HepG2 (cell line): ENCODE data around the gene RSPRY1. TPM values are rescaled to one million over a fixed set of nuclear protein-coding genes. Genes with fewer than 3 reads are reported as not detected.

ENCODE experiments used
- ATAC-seq: fragments of 200-7000 bp; cut with Tn5 transposase; 3 replicates; pipeline ENCODE4 v1.9.1; 2020; ENCODE audit warnings: mild to moderate bottlenecking, moderate library complexity
- BruUV-seq: library from RNA; stranded (reverse); fragments of 400-500 nt; replicated peaks from 2 replicates; lab custom pipeline; 2021; lab: Mats Ljungman, UMichigan
- CTCF ChIA-PET: fragments of 300-600 bp; formaldehyde crosslinking; extraction: SDS; loops from one replicate; lab custom pipeline; 2021; ENCODE audit warnings: low total read pairs, inconsistent platforms, low intra/inter-chr PET ratio; lab: Yijun Ruan, JAX
- POLR2A ChIA-PET: fragments of 350-600 bp; sonication (Branson Sonifier 250); formaldehyde crosslinking; loops from one replicate; lab custom pipeline; 2020; ENCODE audit warnings: antibody characterized with exemption, inconsistent platforms; lab: Yijun Ruan, JAX
- DNase-seq: peaks from one replicate; pipeline ENCODE4 v3.0.0-alpha.2; 2015; ENCODE audit warnings: low spot score
- FAIRE-seq: peaks from 3 replicates; lab custom pipeline; 2011; peaks lifted over from hg19 to GRCh38; lab: Jason Lieb, UNC
- H2AFZ ChIP-seq: one replicate; pipeline ENCODE4 v1.6.1; 2011; ENCODE audit warnings: low read length, inconsistent platforms
- H3K27ac ChIP-seq: fragments of 300-600 bp; 3 replicates; pipeline ENCODE4 v1.8.0; 2011; ENCODE audit warnings: mixed run types, mild to moderate bottlenecking, mixed read lengths, low read length, inconsistent platforms; ENCODE audit not compliant: insufficient read depth; ENCODE audit errors: extremely low read length
- H3K27me3 ChIP-seq, 2 experiments: fragments of 200-600 bp in 1 of 2; 2 replicates in 1 of 2; 3 replicates in 1 of 2; pipeline versions ENCODE4 v1.6.0 to v1.8.0; 2011; ENCODE audit warnings: low read length in 2 of 2, mild to moderate bottlenecking in 2 of 2, moderate library complexity in 2 of 2, inconsistent platforms in 1 of 2; ENCODE audit not compliant: insufficient read depth in 2 of 2, control insufficient read depth in 1 of 2
- H3K36me3 ChIP-seq, 2 experiments: fragments of 200-600 bp in 1 of 2; replicated peaks in 1 of 2; 2 replicates in 1 of 2; 3 replicates in 1 of 2; pipeline versions ENCODE4 v1.5.1 to v1.8.0; 2011; ENCODE audit warnings: low read length in 2 of 2, inconsistent platforms in 1 of 2; ENCODE audit not compliant: insufficient read depth in 2 of 2, control insufficient read depth in 1 of 2
- H3K4me1 ChIP-seq: 2 replicates; pipeline ENCODE4 v1.5.1; 2012; ENCODE audit warnings: low read length, inconsistent platforms; ENCODE audit not compliant: insufficient read depth
- H3K4me2 ChIP-seq: 2 replicates; pipeline ENCODE4 v1.6.0; 2011; ENCODE audit warnings: low read depth, low read length, inconsistent platforms
- H3K4me3 ChIP-seq, 3 experiments: fragments of 200-600 bp in 1 of 3; sonication (generic), shearing (Covaris generic) in 1 of 3; replicated peaks in 1 of 3; 2 replicates each; pipeline ENCODE4 v1.5.1; 2011 to 2016; ENCODE audit warnings: low read length in 3 of 3, inconsistent platforms in 2 of 3, low read depth in 2 of 3, mild to moderate bottlenecking in 2 of 3, control low read depth in 1 of 3, mixed read lengths in 1 of 3; ENCODE audit not compliant: insufficient read depth in 1 of 3
- H3K79me2 ChIP-seq: one replicate; pipeline ENCODE4 v1.6.1; 2011; ENCODE audit warnings: low read length, inconsistent platforms; ENCODE audit not compliant: insufficient read depth
- H3K9ac ChIP-seq: 2 replicates; pipeline ENCODE4 v1.6.0; 2011; ENCODE audit warnings: mild to moderate bottlenecking, low read depth, low read length, inconsistent platforms; ENCODE audit not compliant: insufficient read depth
- H3K9me3 ChIP-seq: 2 replicates; pipeline ENCODE4 v1.5.1; 2012; ENCODE audit warnings: mild to moderate bottlenecking, low read length
- H4K20me1 ChIP-seq: 2 replicates; pipeline ENCODE4 v1.6.0; 2011; ENCODE audit warnings: inconsistent platforms, mild to moderate bottlenecking, low read length, moderate library complexity; ENCODE audit not compliant: insufficient read depth
- CCAR2 ChIP-seq: fragments of 200-400 bp; formaldehyde crosslinking; optimal IDR thresholded peaks from 2 replicates; pipeline ENCODE3; 2018; ENCODE audit warnings: low read depth, mild to moderate bottlenecking, low read length, moderate library complexity
- KLF16 ChIP-seq, 2 experiments: sonication (generic) in 1 of 2; formaldehyde crosslinking in 1 of 2; IDR thresholded peaks; 2 replicates each; pipeline versions ENCODE4 v1.6.1 to v1.8.0; 2016 to 2023; ENCODE audit warnings: missing genetic modification reagents in 2 of 2, missing compliant biosample characterization in 1 of 2
- MTF2 ChIP-seq: sonication (generic); formaldehyde crosslinking; IDR thresholded peaks from 2 replicates; pipeline ENCODE4 v1.5.0; 2020; ENCODE audit warnings: missing genetic modification reagents, borderline replicate concordance
- POLR2AphosphoS5 ChIP-seq: IDR thresholded peaks from 2 replicates; pipeline ENCODE4 v1.6.1; 2012; ENCODE audit warnings: low read depth, low read length
- THYN1 ChIP-seq: sonication (generic); formaldehyde crosslinking; IDR thresholded peaks from 2 replicates; pipeline ENCODE4 v1.8.1; 2023; ENCODE audit warnings: low read depth, mild to moderate bottlenecking, moderate library complexity, missing genetic modification reagents, borderline replicate concordance
- ZFP1 ChIP-seq: IDR thresholded peaks from 2 replicates; pipeline ENCODE4 v1.6.1; 2016
- ZNF430 ChIP-seq: sonication (generic); formaldehyde crosslinking; IDR thresholded peaks from 2 replicates; pipeline ENCODE4 v1.9.0; 2021; ENCODE audit warnings: mild to moderate bottlenecking, missing genetic modification reagents
- ZNF510 ChIP-seq: sonication (generic); formaldehyde crosslinking; IDR thresholded peaks from 2 replicates; pipeline ENCODE4 v1.4.0; 2020; ENCODE audit warnings: low read depth, mild to moderate bottlenecking, missing genetic modification reagents
- ZNF644 ChIP-seq: IDR thresholded peaks from 2 replicates; pipeline ENCODE4 v1.6.1; 2016; ENCODE audit warnings: low read depth
- WGBS: methylation state at CpG from one replicate; pipeline ENCODE4 v1.1.6; 2017; ENCODE audit warnings: low lambda C conversion rate; 5-methylcytosine and 5-hydroxymethylcytosine counted together
- in situ Hi-C: cut with HindIII; loops from 2 replicates; pipeline ENCODE4 v1.10.0; 2017; ENCODE audit warnings: low pct_unique_long_range_greater_than_20kb; ENCODE audit not compliant: extremely low pct_ligation_motif_present
- intact Hi-C: fragments of 100-400 bp; cut with micrococcal nuclease; formaldehyde crosslinking; loops from one replicate; pipeline ENCODE4 v1.10.0; 2022; ENCODE audit not compliant: unreplicated experiment
- polyA plus RNA-seq, 8 experiments: library from polyadenylated mRNA; depleted of rRNA in 3 of 8; stranded (reverse) in 7 of 8; unstranded in 1 of 8; fragments of >200 nt; fragmentation: Illumina TruSeq in 4 of 8; extraction: Trizol in 4 of 8; gene quantifications; 2 replicates each; pipeline versions ENCODE4 v1.2.1 to v1.2.3, GENCODE V29; 2011 to 2016; ENCODE audit warnings: low read depth in 4 of 8, missing spikeins in 1 of 8, mixed read lengths in 1 of 8; ENCODE audit not compliant: insufficient read depth in 1 of 8
- total RNA-seq, 5 experiments: library from RNA; depleted of rRNA; stranded (reverse); fragments of >200 nt; fragmentation: Illumina TruSeq; extraction: Trizol; gene quantifications; 2 replicates each; pipeline ENCODE4 v1.2.3, GENCODE V29; 2016; ENCODE audit warnings: low read depth in 1 of 5
- TF ChIP-seq, protein P1 (sequence below): sonication (generic); formaldehyde crosslinking; IDR thresholded peaks from 2 replicates; pipeline ENCODE4 v1.4.0; 2020; ENCODE audit warnings: missing genetic modification reagents, borderline replicate concordance
- TF ChIP-seq, protein P2 (sequence below): sonication (generic); formaldehyde crosslinking; IDR thresholded peaks from 2 replicates; pipeline ENCODE4 v1.4.0; 2020; ENCODE audit warnings: missing genetic modification reagents, borderline replicate concordance
- TF ChIP-seq, protein P3 (sequence below): sonication (generic); formaldehyde crosslinking; conservative IDR thresholded peaks from 2 replicates; pipeline ENCODE4 v1.4.0; 2020; ENCODE audit warnings: missing genetic modification reagents

RSPRY1 gene
- total and polyA plus RNA-seq, 2 of the 13 experiments (the other 11 are each of a cell fraction or from before 2014, with no cell fraction given): 53.4 to 61.0 TPM

DNA sequence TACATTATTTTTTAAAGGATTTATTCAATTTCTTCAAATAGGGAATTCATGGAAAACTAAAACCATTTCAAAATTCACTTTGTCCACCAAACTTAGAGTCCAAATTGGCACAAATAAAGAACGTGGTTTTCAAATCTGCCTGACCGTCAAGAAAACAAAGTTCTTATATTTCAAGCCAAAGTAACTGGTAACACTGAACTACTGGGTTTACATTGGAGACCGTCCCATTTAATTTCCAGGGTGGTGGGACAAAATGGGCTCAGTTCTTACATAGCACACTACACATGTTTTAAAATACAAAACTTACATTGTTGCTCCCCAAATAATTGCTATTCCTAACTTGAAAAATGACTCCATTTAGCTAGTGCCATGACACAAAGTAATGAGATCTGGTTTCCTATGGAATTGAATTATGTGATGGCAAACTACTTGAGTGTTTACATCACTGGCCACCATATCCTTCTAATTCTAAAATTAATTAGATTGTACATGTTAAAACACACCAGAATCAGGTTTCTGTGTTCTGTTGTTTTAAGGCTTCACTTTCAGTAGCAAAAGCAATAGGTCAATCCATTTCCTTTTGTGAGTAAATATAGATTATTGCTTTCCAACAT lies 6.8 kb upstream of the RSPRY1 start (continued):
- TF ChIP-seq, protein P1, sequence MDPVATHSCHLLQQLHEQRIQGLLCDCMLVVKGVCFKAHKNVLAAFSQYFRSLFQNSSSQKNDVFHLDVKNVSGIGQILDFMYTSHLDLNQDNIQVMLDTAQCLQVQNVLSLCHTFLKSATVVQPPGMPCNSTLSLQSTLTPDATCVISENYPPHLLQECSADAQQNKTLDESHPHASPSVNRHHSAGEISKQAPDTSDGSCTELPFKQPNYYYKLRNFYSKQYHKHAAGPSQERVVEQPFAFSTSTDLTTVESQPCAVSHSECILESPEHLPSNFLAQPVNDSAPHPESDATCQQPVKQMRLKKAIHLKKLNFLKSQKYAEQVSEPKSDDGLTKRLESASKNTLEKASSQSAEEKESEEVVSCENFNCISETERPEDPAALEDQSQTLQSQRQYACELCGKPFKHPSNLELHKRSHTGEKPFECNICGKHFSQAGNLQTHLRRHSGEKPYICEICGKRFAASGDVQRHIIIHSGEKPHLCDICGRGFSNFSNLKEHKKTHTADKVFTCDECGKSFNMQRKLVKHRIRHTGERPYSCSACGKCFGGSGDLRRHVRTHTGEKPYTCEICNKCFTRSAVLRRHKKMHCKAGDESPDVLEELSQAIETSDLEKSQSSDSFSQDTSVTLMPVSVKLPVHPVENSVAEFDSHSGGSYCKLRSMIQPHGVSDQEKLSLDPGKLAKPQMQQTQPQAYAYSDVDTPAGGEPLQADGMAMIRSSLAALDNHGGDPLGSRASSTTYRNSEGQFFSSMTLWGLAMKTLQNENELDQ (CRISPR knock-in tag): no peak
- TF ChIP-seq ZNF644 (CRISPR knock-in tag) (no peak), POLR2AphosphoS5 (no peak)

DNA sequence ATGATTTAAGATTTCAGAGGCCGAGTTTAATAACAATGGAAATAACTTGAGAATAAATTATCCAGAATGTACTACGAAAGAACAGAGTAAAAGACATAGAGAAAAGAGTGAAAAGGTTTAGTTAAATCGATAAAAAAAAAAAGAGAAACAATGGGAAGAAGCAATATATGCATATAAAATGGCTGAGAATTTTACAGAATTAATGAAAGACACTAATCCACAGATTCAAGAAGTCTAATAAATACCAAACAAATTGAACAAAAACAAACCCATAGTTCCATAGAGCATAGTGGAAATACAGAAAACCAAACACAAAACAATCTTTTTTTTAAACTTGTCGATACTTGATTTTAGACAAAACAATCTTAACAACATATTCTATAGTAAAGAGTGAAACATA lies 2.0 kb upstream of the RSPRY1 start:
- POLR2A ChIA-PET: interaction anchor here (2.1 kb wide), 2 partner anchors 9 to 33 kb away, joined by 10 to 12 read pairs; no protein-coding TSS in a partner anchor
- FAIRE-seq: no peak
- intact Hi-C loops: no loop called here
- TF ChIP-seq, protein P2, sequence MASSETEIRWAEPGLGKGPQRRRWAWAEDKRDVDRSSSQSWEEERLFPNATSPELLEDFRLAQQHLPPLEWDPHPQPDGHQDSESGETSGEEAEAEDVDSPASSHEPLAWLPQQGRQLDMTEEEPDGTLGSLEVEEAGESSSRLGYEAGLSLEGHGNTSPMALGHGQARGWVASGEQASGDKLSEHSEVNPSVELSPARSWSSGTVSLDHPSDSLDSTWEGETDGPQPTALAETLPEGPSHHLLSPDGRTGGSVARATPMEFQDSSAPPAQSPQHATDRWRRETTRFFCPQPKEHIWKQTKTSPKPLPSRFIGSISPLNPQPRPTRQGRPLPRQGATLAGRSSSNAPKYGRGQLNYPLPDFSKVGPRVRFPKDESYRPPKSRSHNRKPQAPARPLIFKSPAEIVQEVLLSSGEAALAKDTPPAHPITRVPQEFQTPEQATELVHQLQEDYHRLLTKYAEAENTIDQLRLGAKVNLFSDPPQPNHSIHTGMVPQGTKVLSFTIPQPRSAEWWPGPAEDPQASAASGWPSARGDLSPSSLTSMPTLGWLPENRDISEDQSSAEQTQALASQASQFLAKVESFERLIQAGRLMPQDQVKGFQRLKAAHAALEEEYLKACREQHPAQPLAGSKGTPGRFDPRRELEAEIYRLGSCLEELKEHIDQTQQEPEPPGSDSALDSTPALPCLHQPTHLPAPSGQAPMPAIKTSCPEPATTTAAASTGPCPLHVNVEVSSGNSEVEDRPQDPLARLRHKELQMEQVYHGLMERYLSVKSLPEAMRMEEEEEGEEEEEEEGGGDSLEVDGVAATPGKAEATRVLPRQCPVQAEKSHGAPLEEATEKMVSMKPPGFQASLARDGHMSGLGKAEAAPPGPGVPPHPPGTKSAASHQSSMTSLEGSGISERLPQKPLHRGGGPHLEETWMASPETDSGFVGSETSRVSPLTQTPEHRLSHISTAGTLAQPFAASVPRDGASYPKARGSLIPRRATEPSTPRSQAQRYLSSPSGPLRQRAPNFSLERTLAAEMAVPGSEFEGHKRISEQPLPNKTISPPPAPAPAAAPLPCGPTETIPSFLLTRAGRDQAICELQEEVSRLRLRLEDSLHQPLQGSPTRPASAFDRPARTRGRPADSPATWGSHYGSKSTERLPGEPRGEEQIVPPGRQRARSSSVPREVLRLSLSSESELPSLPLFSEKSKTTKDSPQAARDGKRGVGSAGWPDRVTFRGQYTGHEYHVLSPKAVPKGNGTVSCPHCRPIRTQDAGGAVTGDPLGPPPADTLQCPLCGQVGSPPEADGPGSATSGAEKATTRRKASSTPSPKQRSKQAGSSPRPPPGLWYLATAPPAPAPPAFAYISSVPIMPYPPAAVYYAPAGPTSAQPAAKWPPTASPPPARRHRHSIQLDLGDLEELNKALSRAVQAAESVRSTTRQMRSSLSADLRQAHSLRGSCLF (CRISPR knock-in tag): no peak
- no peak for TF ChIP-seq MTF2 (CRISPR knock-in tag)
- TF ChIP-seq CCAR2: no peak
- TF ChIP-seq KLF16 (CRISPR knock-in tag; IDR thresholded peaks at IDR 0.05): no peak
- no peak for TF ChIP-seq ZNF510
- TF ChIP-seq ZFP1 (CRISPR knock-in tag): no peak
- TF ChIP-seq THYN1 (CRISPR knock-in tag): no peak
- no peak for TF ChIP-seq ZNF430 (CRISPR knock-in tag)
- TF ChIP-seq, protein P3, sequence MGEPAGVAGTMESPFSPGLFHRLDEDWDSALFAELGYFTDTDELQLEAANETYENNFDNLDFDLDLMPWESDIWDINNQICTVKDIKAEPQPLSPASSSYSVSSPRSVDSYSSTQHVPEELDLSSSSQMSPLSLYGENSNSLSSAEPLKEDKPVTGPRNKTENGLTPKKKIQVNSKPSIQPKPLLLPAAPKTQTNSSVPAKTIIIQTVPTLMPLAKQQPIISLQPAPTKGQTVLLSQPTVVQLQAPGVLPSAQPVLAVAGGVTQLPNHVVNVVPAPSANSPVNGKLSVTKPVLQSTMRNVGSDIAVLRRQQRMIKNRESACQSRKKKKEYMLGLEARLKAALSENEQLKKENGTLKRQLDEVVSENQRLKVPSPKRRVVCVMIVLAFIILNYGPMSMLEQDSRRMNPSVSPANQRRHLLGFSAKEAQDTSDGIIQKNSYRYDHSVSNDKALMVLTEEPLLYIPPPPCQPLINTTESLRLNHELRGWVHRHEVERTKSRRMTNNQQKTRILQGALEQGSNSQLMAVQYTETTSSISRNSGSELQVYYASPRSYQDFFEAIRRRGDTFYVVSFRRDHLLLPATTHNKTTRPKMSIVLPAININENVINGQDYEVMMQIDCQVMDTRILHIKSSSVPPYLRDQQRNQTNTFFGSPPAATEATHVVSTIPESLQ: no peak

More for the DNA sequence above, 2.0 kb upstream of the RSPRY1 start:
- Histone ChIP-seq H3K9me3 (no peaks in the 10 kb centered on the region), H4K20me1 (no peaks in the 10 kb centered on the region), H3K36me3 (no peaks in the 10 kb centered on the region), H3K4me2 (peak overlapping the region; percentile 89), H3K27ac (no peak overlapping the region), H3K4me1 (peaks cover 36% of the 10 kb centered on the region), H2AFZ (no peak overlapping the region), H3K4me3 (peak overlapping the region in 2 of 3 experiments; percentile 92 to 93; a peak in 4 of 6 replicates), H3K9ac (peak overlapping the region; percentile 91; the same call in 1 of the 2 replicates), H3K79me2 (peaks cover 62% of the 10 kb centered on the region), H3K27me3 (no peaks in the 10 kb centered on the region; a peak in 2 of 5 replicates)
- in situ Hi-C loops: no loop called here
- no TSS peak for BruUV-seq
- DNase-seq: no peak
- CTCF ChIA-PET: no interaction called here
- ATAC-seq: no peak
- 74% methylated on average over 4 of the region's 4 CpGs for WGBS
